Activated T-helper 1 cell treated with anti-CD3 and anti-CD28 coated beads, Interleukin-2, amount 50 U/mL, for 16 hours (primary cell): Measurements from ENCODE around the gene DPY19L3.
"Not testable (repeated sequence)": the region's sequence is repeated elsewhere in the genome, so short reads cannot be mapped to it uniquely, and the experiment has no call there.

Experiments
- DNase-seq, 2 donors: peaks; one replicate each; pipeline ENCODE4 v3.0.0-alpha.2; 2020; ENCODE audit warnings: low read depth in 1 of 2, low spot score in 1 of 2

DPY19L3 gene

GRCh38 chr19:32396046-32396652, 9.4 kb upstream of the DPY19L3 start:
- DNase-seq, result no peak

- DNase-seq, result no peak
Measured at GRCh38 chr19:32397671-32398101, 7.9 kb upstream of the DPY19L3 start.

- no peak for DNase-seq
Measured at GRCh38 chr19:32401992-32402391, 3.6 kb upstream of the DPY19L3 start.

- no peak for DNase-seq
Measured at GRCh38 chr19:32403291-32403995, 2.1 kb upstream of the DPY19L3 start.

GRCh38 chr19:32404213-32404932, 1.2 kb upstream of the DPY19L3 start:
- no peak for DNase-seq

GRCh38 chr19:32404933-32405430, 588 bp upstream of the DPY19L3 start:
- peak in 1 of 2 donors; percentile 2 for DNase-seq

- DNase-seq, result no peak
Measured at GRCh38 chr19:32406161-32407003, 812 bp downstream of the DPY19L3 start.

- no peak for DNase-seq
Measured at GRCh38 chr19:32407004-32407992, 1.7 kb downstream of the DPY19L3 start.

GRCh38 chr19:32415246-32415645, 9.7 kb downstream of the DPY19L3 start:
- DNase-seq, result no peak

GRCh38 chr19:32415669-32416068, 10.1 kb downstream of the DPY19L3 start:
- no peak for DNase-seq

- DNase-seq, result no peak
Measured at GRCh38 chr19:32416749-32417456, 11.3 kb downstream of the DPY19L3 start.

- DNase-seq, result no peak
Measured at GRCh38 chr19:32418155-32418554, 12.6 kb downstream of the DPY19L3 start.

GRCh38 chr19:32421589-32422361, 16.2 kb downstream of the DPY19L3 start:
- DNase-seq, result no peak

- DNase-seq, result no peak
Measured at GRCh38 chr19:32422435-32422834, 16.9 kb downstream of the DPY19L3 start.

GRCh38 chr19:32423944-32424343, 18.4 kb downstream of the DPY19L3 start:
- DNase-seq, result not testable (repeated sequence)

- no peak for DNase-seq
Measured at GRCh38 chr19:32427536-32427935, 22.0 kb downstream of the DPY19L3 start.

GRCh38 chr19:32436692-32437091, 31.1 kb downstream of the DPY19L3 start:
- no peak for DNase-seq

GRCh38 chr19:32437096-32437495, 31.5 kb downstream of the DPY19L3 start:
- no peak for DNase-seq
